GM12872 (cell line): Measurements from ENCODE around the gene FGD4.

ENCODE experiments used
- CTCF ChIP-seq: IDR thresholded peaks from 3 replicates; pipeline ENCODE4 v1.5.1; 2011; ENCODE audit warnings: low read depth, mild to moderate bottlenecking, low read length, moderate library complexity; ENCODE audit not compliant: insufficient read depth

The FGD4 gene

GRCh38 chr12:32423559-32423958, 24.2 kb downstream of the FGD4 start:
- no peak for TF ChIP-seq CTCF

DNA sequence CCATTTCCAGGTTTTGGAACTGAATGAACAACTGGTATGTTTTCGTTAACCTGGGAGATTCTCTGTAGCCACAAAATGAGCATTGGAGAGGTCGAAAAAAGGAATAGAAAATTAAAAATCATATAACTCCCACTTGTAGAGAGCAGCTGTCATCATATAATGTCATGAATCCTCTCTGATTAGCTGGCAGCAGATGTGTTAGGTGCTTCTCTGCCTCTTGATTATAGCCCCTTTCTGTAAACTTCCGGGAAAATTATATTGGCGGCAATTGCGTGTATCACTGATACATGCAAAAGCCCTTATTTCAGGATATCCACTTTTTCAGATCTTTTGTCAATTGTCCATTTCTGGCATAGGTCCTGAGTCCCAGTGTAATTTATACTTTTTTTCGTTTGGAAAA, 31.7 kb downstream of the FGD4 start:
- TF ChIP-seq CTCF = no peak

DNA sequence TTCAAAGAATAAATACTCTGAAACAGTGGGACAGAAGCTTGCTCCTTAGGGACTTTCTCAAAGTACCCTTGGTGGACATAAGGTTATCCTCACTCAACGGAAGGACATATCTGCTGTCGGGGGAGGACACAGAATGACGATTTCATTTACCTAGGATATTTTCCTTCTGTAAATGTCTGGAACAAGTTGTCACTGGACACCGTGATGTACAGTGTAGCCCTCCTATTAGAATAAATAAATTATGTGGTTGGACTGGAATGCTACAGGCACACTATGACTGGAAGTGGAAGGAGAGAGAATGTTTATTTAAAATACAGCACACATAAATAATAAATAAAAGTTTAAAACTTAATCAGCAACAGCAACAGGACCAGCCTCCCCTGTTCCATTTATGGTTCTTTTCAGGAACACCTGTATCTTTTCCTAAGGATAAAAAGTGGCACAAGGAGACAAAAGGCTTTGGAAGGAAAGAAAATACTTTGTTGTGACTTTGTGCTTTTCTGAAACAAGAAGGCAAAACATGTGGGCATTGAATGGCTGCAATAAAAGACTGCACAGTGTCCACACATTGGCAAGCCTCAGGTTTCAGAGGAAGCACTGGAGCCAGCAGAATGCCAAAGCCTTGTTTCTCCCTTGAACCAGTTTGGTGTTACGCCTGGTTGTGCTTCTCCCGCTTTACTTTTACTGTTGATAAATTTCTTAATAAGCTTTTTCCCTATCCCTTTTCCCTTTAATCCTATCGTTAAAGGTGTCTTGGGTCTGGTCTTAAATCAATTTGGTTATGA, 36.8 kb downstream of the FGD4 start:
- no peak for TF ChIP-seq CTCF

GRCh38 chr12:32437095-32437515, 37.7 kb downstream of the FGD4 start:
- TF ChIP-seq CTCF = no peak

- TF ChIP-seq CTCF = no peak
Measured at GRCh38 chr12:32440120-32440865, 40.9 kb downstream of the FGD4 start.

DNA sequence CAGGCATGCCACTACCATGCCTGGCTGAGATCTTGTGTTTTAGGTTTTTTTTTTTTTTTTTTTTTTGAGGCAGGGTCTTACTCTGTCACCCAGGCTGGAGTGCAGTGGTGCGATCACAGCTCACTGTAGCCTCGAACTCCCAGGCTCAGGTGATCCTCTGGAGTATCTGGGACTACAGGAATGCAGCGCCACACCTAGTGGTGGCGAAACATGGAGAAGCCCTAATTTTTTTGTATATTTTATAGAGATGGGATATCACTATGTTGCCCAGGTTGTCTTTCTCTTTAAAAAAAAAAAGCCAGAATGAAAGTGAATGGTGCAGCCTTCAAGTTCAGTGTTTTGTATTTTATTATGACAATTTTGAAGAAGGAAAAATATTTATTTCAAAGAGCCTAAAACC, 44.1 kb downstream of the FGD4 start:
- TF ChIP-seq CTCF = no peak

DNA sequence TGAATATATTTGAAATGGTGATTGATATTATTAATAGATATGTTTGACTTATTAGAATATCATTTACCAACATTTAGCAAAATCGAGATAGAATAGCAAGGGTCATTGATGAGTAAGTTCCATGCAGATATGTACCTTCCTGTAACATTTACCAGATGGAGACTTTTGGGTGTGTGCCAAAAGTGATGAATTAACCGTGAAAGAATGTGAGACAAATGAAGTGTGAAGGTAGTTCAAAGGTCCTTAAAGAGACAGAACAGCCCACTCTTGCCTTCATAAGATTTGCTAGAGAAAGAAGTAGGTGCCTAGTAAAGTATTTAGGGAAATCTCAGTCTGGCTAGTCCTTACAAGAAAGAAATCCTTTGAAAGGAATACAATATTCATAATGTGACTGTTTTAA, 45.5 kb downstream of the FGD4 start:
- TF ChIP-seq CTCF = no peak
